Effector memory CD8-positive, alpha-beta T cell (primary cell): Measurements from ENCODE around the gene PCNP.
"Not testable (repeated sequence)": the region's sequence is repeated elsewhere in the genome, so short reads cannot be mapped to it uniquely, and the experiment has no call there.

Experiments used
- ATAC-seq: fragments of 150-1000 bp; cut with Tn5 transposase; replicated peaks from 2 replicates; pipeline ENCODE4 v1.10.0; 2021; ENCODE audit warnings: mild to moderate bottlenecking, moderate library complexity
- DNase-seq, 3 experiments: peaks; one replicate each; pipeline ENCODE4 v3.0.0; 2021
- H3K27ac Mint-ChIP-seq, 2 donors: one replicate each; pipeline ENCODE4 v1.8.0; 2022; ENCODE audit warnings: mild to moderate bottlenecking in 2 of 2, mixed read lengths in 2 of 2, moderate library complexity in 2 of 2
- H3K27me3 Mint-ChIP-seq, 2 donors: one replicate each; pipeline ENCODE4 v1.8.0; 2022; ENCODE audit warnings: mixed read lengths in 2 of 2
- H3K36me3 Mint-ChIP-seq: one replicate; pipeline ENCODE4 v1.8.0; 2022; ENCODE audit warnings: mild to moderate bottlenecking, moderate library complexity, mixed read lengths; ENCODE audit not compliant: insufficient read depth
- H3K4me1 Mint-ChIP-seq, 2 donors: one replicate each; pipeline ENCODE4 v1.8.0; 2022; ENCODE audit warnings: low read depth in 2 of 2, mixed read lengths in 2 of 2
- H3K4me3 Mint-ChIP-seq, 2 donors: one replicate each; pipeline ENCODE4 v1.8.0; 2022; ENCODE audit warnings: mild to moderate bottlenecking in 2 of 2, mixed read lengths in 2 of 2, moderate library complexity in 2 of 2
- H3K9me3 Mint-ChIP-seq, 2 donors: one replicate each; pipeline ENCODE4 v1.8.0; 2022; ENCODE audit warnings: mixed read lengths in 2 of 2

The PCNP gene

DNA sequence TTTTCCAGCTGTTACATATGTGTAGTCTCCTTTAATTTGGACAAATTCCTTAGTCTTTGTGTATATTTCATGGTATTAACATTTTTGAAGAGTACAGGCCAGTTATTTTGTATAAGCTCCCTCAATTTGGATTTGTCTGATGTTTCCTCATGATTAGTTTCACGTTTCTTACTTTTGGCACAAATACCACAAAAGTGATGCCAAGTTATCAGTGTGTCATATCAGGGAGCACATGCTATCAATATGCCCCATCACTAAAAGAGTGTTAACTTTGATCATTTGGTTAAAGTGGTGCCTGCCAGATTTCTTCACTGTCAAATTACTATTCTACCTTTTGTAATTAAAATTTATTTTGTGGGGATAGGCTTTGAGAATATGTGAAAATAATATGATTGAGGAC is 14.6 kb downstream of the PCNP start:
- H3K9me3 Mint-ChIP-seq: no peaks in the 10 kb centered on the region
- H3K27ac Mint-ChIP-seq: peak overlapping the region; percentile 72 to 73
- H3K4me1 Mint-ChIP-seq: peaks cover 11 to 33% of the 10 kb centered on the region in 2 donors
- no peaks in the 10 kb centered on the region for H3K27me3 Mint-ChIP-seq
- no peak for DNase-seq
- peaks cover 77% of the 10 kb centered on the region for H3K36me3 Mint-ChIP-seq
- ATAC-seq: no peak
- H3K4me3 Mint-ChIP-seq: no peak overlapping the region

GRCh38 chr3:101591071-101591470 is 17.1 kb downstream of the PCNP start:
- Mint-ChIP-seq H3K27ac (peak overlapping the region; percentile 67 to 82), H3K9me3 (no peaks in the 10 kb centered on the region), H3K27me3 (no peaks in the 10 kb centered on the region), H3K4me3 (no peak overlapping the region), H3K4me1 (peaks cover 10 to 25% of the 10 kb centered on the region in 2 donors), H3K36me3 (peaks cover 72% of the 10 kb centered on the region)
- ATAC-seq (peak; percentile 42), DNase-seq (no peak)

- Mint-ChIP-seq H3K9me3 (no peaks in the 10 kb centered on the region), H3K27me3 (no peaks in the 10 kb centered on the region), H3K4me1 (peaks cover 0 to 4% of the 10 kb centered on the region in 2 donors), H3K4me3 (no peak overlapping the region), H3K27ac (no peak overlapping the region), H3K36me3 (peaks cover 4% of the 10 kb centered on the region)
- ATAC-seq (no peak), DNase-seq (no peak)
Observed at GRCh38 chr3:101602731-101603130, 28.8 kb downstream of the PCNP start.

GRCh38 chr3:101603184-101603583 is 29.2 kb downstream of the PCNP start:
- ATAC-seq (no peak), DNase-seq (no peak)
- H3K36me3 Mint-ChIP-seq: peaks cover 4% of the 10 kb centered on the region
- peaks cover 0 to 3% of the 10 kb centered on the region in 2 donors for H3K4me1 Mint-ChIP-seq
- no peaks in the 10 kb centered on the region for H3K27me3 Mint-ChIP-seq
- H3K4me3 Mint-ChIP-seq: no peak overlapping the region
- no peak overlapping the region for H3K27ac Mint-ChIP-seq
- H3K9me3 Mint-ChIP-seq: no peaks in the 10 kb centered on the region

- H3K9me3 Mint-ChIP-seq, H3K27me3 Mint-ChIP-seq, ATAC-seq, H3K4me1 Mint-ChIP-seq, H3K36me3 Mint-ChIP-seq, H3K4me3 Mint-ChIP-seq, DNase-seq, H3K27ac Mint-ChIP-seq: not testable (repeated sequence)
Observed at GRCh38 chr3:101605398-101605797, 31.4 kb downstream of the PCNP start.

DNA sequence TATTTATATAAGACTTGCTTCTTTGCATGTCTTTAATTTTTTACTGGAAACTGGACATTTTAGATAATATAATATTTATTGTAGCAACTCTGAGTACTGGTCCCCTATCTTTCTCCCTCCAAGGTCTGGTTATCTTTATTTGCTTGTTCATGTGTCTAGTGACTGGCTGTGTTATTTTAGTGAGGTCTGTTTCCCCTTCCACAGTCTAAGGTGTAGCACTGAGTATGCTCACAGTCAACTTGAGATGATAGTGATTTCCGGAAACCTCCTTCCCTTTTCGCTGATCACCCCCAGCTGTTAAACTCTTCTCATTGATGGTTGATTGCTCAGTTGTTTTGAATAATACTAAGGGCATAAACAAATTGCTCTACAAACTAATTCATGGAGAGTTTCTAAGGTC is 37.0 kb downstream of the PCNP start:
- ATAC-seq (no peak), DNase-seq (no peak)
- H3K36me3 Mint-ChIP-seq: no peaks in the 10 kb centered on the region
- H3K4me1 Mint-ChIP-seq: no peaks in the 10 kb centered on the region
- H3K27me3 Mint-ChIP-seq: no peaks in the 10 kb centered on the region
- no peak overlapping the region for H3K27ac Mint-ChIP-seq
- H3K4me3 Mint-ChIP-seq: no peak overlapping the region
- H3K9me3 Mint-ChIP-seq: no peaks in the 10 kb centered on the region

DNA sequence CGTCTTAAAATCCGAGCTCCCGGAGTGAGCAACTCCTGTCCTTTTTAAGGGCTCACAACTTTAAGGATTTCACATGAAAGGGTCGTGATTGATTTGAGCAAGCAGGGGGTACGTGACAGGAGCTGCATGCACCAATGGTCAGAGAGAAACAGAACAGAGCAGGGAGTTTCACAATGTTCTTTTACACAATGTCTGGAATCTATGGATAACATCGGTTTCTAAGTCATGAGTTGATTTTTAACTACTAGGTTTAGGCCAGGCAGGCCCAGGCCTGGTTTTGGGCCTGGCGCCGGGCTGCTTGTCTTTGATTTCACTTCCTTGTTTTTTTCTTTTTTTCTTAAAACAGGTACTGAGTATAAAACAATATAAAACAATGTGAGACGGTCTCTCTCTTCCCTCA is 39.0 kb downstream of the PCNP start:
- not testable (repeated sequence) for H3K9me3 Mint-ChIP-seq, H3K4me1 Mint-ChIP-seq, H3K4me3 Mint-ChIP-seq, H3K27me3 Mint-ChIP-seq, ATAC-seq, H3K36me3 Mint-ChIP-seq, DNase-seq
- H3K27ac Mint-ChIP-seq: peak overlapping the region in 1 of 2 donors; percentile 35

- DNase-seq: no peak
- no peak overlapping the region for H3K27ac Mint-ChIP-seq
- no peaks in the 10 kb centered on the region for H3K36me3 Mint-ChIP-seq
- ATAC-seq: no peak
- no peak overlapping the region for H3K4me3 Mint-ChIP-seq
- no peaks in the 10 kb centered on the region for H3K27me3 Mint-ChIP-seq
- H3K4me1 Mint-ChIP-seq: no peaks in the 10 kb centered on the region
- H3K9me3 Mint-ChIP-seq: no peaks in the 10 kb centered on the region
Observed at GRCh38 chr3:101615525-101615924, 41.5 kb downstream of the PCNP start.

DNA sequence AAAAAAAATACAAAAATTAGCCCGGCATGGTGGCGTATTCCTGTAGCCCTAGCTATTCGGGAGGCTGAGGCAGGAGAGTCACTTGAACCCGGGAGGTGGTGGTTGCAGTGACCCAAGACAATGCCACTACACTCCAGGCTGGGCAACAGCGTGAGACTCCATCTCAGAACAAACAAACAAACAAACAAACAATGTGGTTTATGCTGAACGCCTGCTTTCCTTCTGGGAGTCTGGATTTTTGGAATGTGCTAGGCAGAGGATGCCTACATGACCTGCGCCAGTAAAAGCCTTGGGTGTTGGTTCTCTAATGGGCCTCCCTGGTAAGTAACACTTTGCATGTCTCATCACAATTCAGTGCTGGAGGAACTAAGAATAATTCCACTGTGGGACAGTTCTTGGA is 43.5 kb downstream of the PCNP start:
- no peak for DNase-seq
- H3K4me1 Mint-ChIP-seq: no peaks in the 10 kb centered on the region
- H3K27me3 Mint-ChIP-seq: no peaks in the 10 kb centered on the region
- H3K4me3 Mint-ChIP-seq: no peak overlapping the region
- no peak overlapping the region for H3K27ac Mint-ChIP-seq
- no peak for ATAC-seq
- H3K9me3 Mint-ChIP-seq: no peaks in the 10 kb centered on the region
- H3K36me3 Mint-ChIP-seq: no peaks in the 10 kb centered on the region

DNA sequence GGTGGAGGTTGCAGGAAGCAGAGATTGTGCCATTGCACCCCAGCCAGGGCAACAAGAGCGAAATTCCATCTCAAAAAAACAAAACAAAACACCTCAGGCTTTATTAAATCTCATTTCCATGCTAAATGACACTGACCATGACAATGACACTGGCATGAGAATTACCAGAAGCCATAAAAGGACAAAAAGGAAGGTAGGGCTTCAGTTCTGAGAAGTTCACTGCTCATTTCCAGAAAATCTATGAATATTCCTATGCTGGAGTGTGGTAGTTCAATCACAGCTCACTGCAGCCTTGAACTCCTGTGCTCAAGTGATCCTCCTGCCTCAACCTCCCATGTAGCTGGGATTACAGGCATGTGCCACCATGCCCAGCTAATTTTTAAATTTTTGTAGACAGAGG is 44.7 kb downstream of the PCNP start:
- H3K4me3 Mint-ChIP-seq: no peak overlapping the region
- ATAC-seq (no peak), DNase-seq (no peak)
- no peaks in the 10 kb centered on the region for H3K27me3 Mint-ChIP-seq
- no peaks in the 10 kb centered on the region for H3K4me1 Mint-ChIP-seq
- H3K9me3 Mint-ChIP-seq: no peaks in the 10 kb centered on the region
- no peaks in the 10 kb centered on the region for H3K36me3 Mint-ChIP-seq
- H3K27ac Mint-ChIP-seq: no peak overlapping the region

DNA sequence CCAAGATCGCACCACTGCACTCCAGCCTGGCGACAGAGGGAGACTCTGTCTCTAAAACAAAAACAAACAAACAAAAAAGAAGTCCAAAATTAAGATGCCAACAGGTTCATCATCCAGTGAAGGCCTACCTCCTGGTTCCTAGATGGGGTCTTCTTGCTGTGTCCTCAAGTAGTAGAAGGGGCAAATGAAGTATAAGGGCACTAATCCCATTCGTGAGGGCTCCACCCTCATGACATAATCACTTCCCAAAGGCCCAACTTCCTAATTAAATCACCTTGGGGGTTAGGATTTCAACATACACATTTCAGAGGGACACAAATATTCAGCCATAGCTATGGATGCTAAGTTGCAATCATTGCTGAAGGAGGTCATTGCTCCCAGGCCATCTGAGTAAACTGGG is 45.8 kb downstream of the PCNP start:
- Mint-ChIP-seq H3K9me3 (no peaks in the 10 kb centered on the region), H3K4me3 (no peak overlapping the region), H3K36me3 (no peaks in the 10 kb centered on the region), H3K27me3 (no peaks in the 10 kb centered on the region), H3K4me1 (no peaks in the 10 kb centered on the region), H3K27ac (no peak overlapping the region)
- ATAC-seq (no peak), DNase-seq (no peak)

DNA sequence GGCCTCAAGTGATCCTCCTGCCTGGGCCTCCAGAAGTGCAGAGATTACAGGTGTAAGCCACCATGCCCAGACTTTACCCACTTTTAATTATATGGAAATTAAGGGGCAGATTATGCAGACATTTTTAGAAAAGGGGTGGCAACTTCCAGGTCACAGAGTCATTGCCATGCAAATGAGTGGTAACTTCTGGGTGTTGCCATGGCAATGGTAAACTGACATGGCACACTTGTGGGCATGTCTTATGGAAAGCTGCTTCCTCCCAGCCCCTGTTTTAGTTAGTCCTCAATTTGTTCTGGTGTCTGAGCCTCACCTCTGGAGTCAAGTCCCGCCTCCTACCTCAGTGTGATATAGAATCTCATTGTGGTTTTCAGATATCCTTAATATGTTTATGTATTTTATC is 49.7 kb downstream of the PCNP start:
- Mint-ChIP-seq H3K27ac (no peak overlapping the region), H3K4me3 (no peak overlapping the region), H3K4me1 (no peaks in the 10 kb centered on the region), H3K36me3 (no peaks in the 10 kb centered on the region), H3K27me3 (no peaks in the 10 kb centered on the region), H3K9me3 (no peaks in the 10 kb centered on the region)
- DNase-seq: no peak
- no peak for ATAC-seq

GRCh38 chr3:101624857-101625256 is 50.9 kb downstream of the PCNP start:
- DNase-seq: no peak
- H3K27ac Mint-ChIP-seq: no peak overlapping the region
- no peaks in the 10 kb centered on the region for H3K9me3 Mint-ChIP-seq
- no peaks in the 10 kb centered on the region for H3K27me3 Mint-ChIP-seq
- H3K36me3 Mint-ChIP-seq: no peaks in the 10 kb centered on the region
- no peaks in the 10 kb centered on the region for H3K4me1 Mint-ChIP-seq
- H3K4me3 Mint-ChIP-seq: no peak overlapping the region
- no peak for ATAC-seq

- H3K36me3 Mint-ChIP-seq: no peaks in the 10 kb centered on the region
- no peaks in the 10 kb centered on the region for H3K9me3 Mint-ChIP-seq
- H3K27me3 Mint-ChIP-seq: no peaks in the 10 kb centered on the region
- no peak overlapping the region for H3K4me3 Mint-ChIP-seq
- no peak overlapping the region for H3K27ac Mint-ChIP-seq
- no peaks in the 10 kb centered on the region for H3K4me1 Mint-ChIP-seq
- ATAC-seq (no peak), DNase-seq (no peak)
Observed at GRCh38 chr3:101625879-101626278, 51.9 kb downstream of the PCNP start.

GRCh38 chr3:101629219-101629618 is 55.2 kb downstream of the PCNP start:
- no peaks in the 10 kb centered on the region for H3K36me3 Mint-ChIP-seq
- no peak overlapping the region for H3K27ac Mint-ChIP-seq
- no peaks in the 10 kb centered on the region for H3K27me3 Mint-ChIP-seq
- DNase-seq: no peak
- no peaks in the 10 kb centered on the region for H3K9me3 Mint-ChIP-seq
- no peaks in the 10 kb centered on the region for H3K4me1 Mint-ChIP-seq
- no peak overlapping the region for H3K4me3 Mint-ChIP-seq
- ATAC-seq: no peak
